Activated T-helper 1 cell treated with Interleukin-2 at 50 U/mL for 16 hours (primary cell): ENCODE measurements around the gene NOL3.

Experiments
- DNase-seq: peaks from one replicate; pipeline ENCODE4 v3.0.0-alpha.2; 2020; ENCODE audit warnings: low read depth

The NOL3 gene

DNA sequence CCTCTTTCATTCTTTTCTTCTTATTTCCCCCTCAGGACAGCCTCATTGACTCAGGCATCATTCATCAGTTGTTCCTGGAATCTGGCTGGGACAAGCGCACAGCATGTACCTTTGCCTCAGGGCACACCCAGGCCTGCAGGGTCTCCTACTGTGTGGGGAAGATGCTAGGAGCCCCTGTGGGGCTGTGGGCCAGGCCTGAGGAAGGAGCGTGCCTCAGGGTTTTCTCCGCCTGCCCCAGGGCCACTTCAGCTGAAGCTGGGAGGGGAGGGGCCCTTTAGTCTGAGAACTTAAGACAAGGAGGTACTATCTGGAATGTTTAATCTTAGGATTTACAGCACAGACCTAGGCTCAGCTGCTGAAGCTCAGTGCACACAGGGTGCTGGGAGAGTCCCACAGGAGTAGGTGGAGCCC is 36.5 kb downstream of the NOL3 start:
- no peak for DNase-seq

DNA sequence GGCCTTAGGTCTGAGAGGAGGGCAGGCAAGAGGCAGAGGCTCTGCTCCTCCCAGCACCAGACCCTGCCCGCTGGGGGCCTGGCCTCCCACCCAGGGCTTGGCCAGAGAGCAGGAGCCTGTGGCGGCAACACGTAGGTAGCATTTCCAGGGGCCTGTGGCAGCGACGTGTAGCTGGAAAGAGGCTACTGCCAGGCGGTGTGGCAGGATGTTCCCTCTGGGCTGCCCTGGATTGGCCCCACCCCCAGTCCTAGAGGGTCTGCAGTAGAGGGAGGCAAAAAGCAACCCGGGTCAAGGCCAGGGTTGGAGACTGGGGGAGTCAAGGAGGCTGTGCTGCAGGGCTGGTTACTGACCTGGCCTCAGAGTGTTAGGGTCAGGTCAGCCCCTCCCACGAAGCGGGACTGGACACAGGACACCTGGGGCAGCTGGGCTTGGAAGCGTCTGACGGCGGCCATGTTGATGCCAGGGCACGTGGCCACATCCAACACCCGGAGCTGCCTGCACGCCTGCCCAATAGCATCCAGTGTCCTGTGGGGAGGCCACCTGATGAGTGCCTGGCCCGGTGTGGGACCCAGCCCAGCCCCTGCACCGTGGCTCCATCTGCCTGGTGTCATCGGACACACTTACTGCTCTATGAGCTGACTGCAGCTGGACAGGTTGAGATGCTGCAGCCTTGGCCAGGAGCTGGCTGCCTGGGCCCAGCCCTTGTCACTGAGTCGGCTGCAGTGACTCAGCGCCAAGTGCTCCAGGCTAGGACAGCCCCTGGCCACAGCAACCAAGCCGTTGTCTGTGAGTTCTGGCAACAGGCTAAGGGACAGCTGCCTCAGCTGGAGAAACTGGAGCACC is 37.1 kb downstream of the NOL3 start:
- no peak for DNase-seq

DNA sequence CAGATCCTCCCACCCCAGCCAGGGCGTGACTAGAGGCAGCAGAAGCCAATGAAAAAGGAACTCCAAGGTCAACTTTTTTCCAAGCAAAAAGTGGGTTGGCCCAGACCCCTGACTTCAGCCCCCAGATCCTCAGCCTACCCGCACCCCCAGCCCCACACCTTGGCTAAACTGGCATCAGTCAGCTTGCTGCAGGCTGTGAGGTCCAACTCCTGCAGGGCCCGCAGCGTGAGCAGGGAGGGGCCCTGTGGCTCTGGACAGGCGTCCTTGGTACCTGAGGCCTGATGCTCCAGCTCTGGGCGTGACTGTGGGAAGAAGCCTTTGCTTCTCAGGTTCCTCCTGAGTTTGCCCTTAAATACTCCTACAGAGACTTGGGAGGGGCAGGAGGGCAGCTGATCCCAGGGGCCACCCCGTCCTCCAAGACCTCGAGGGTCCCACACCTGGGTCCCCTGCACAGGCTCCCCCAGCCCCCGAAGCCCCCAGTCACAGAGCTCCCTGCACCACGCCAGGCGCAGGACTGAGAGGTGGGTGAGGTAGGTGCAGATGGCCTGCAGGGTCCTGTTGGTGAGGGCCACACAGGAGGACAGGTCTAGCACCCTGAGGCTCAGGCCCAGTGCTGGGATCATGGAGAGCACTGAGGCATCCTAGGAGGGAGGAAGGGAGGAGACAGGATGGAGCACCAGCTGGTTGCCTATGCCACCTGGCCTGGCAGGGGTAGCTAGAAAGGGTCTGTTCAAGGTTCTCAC is 38.0 kb downstream of the NOL3 start:
- DNase-seq = no peak

DNA sequence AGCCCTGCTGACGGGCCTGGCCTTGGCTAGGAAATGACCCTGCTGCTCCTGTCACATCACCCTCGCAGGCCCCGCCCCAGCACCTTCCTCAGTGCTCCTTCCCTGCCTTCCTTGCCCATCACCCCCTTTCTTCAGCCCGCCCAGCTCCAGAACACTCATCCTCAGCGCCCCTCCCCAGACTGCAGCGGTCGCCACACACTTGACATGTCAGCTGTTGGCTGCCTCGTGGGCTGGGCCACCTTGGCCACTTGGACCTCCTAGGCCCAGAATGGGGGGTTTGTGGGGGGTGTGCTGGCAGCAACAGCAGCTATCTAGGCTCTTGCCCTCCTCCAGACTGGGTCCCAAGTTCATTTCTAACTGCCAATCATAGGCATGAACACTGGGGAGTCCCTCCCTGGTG is 39.2 kb downstream of the NOL3 start:
- DNase-seq = no peak

DNA sequence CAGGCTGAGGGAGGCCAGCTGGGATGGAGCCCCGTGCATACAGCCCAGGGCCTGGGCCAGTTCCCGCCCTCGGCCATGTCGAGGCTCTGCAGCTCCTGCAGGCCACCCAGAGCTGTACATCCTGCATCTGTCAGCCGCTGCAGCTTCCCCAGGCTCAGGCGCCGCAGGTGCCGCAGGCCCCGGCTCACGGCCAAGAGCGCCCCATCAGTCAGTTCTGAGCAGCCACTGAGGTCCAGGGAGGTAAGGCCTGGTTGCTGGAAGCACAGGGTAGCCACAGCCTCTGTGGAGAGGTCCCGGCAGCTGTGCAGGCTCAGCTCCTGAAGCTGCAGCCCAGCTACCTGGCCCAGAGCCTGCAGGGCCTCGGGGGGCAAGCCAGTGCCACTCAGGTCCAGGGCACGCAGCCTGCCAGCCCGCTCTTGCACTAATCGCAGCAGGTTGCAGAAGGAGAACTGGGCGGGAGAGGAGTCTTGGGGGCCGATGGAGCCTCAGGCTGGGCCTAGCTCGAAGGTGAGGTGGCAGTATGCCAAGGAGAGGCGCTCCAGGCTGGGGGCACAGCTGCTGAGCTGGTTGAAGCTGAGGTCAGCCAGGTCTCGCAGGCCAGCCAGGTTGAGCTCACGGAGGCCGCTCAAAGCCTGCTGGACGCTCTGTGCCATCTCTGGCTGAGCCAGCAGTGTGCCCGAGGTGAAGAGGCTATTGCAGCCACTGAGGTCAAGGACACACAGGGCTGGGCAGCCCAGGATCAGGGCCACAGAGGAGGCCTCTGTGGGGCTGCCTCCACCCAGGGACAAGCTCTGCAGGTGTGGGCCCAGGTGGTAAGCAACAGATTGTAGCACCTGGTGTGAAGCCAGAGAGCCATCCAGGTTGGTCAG is 40.0 kb downstream of the NOL3 start:
- DNase-seq = no peak

DNA sequence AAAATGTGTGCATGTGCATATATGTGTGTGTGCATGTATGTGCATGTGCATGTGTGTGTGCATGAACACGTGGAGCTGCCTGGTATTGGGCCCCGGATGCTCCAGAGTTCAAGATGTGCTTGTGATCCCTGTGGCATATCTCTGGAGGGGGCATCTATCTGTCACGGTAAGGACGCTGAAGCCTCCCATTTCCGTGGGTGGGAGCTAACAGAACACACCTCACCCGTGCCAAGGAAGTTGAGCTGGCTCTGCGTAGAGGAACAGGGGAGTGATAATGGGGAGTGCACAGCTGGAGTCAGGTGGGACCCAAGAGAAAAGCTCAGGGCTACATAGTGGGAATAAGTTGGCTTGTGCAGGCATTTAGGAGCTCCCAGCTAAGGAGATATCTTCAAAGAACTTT is 41.3 kb downstream of the NOL3 start:
- DNase-seq = no peak

DNA sequence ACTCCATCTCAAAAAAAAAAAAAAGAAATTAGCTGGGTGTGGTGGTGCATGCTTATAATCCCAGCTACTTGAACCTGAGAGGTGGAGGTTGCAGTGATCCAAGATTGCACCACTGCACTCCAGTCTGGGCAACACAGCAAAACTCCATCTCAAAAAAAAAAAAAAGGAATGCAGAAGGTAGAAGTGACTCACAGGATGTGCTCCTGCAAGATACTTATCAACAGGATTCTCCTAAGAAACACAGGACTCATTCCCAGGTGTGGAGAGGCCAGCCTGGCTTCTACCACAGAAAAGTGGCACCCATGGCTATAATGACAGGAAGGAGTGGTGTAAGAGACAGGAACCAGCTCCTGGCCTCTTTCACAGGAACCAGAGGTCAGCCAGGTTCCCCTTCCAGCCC is 42.4 kb downstream of the NOL3 start:
- DNase-seq = no peak

DNA sequence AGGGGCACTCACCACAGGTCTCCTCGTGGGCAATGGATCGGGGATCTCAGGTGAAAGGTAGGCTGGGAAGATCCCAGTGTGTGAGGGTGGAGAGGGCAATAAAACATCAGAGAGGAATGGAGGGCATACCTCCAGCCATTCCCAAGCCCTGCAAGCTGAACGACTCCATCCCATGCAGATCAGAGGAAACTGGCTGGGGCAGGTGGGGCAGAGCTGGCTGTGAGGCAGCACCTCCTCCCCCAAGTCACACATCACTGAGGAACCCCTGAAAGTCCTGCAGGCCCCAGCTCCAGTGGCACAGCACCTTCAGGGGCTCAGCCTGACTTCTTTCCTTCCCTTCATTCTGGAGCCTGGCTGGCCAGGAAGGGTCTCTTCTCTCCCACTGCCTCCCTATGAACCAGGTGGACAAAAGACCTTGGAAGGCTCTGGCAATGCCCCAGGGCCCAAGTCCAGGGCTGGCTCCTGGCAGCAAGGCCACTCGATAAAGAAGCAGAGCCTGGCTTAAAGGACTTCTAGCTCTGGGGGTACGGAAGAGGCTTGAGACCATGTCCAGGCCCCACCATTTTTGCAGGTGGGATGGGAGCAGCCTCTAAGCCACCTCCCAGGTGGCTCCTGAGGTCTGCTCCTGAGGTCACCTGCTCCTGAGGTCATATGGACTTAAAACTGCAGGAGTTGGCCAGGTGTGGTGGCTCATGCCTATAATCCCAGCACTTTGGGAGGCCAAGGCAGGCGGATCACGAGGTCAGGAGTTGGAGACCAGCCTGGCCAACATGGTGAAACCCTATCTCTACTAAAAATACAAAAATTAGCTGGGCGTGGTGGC is 43.1 kb downstream of the NOL3 start:
- no peak for DNase-seq

DNA sequence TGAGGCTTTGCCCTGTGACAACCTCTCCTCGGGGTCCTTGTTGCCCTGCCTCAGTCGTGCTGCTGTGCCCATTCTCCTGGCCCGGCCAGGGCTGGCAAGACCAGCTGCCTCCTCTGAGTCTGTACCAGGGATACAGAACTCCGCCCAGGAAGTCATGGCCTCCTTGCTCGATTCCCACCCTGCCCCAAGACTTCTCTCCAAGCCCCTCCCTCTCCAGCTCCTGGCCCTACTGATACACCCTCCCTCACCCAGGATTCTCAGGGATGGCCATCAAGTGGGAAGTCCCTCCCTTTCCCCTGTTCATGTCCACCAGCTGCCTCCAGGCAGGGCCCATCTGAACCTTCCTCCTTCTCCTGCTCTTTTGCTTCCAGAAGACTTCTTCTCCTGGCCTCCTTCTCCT is 45.4 kb downstream of the NOL3 start:
- DNase-seq = no peak

DNA sequence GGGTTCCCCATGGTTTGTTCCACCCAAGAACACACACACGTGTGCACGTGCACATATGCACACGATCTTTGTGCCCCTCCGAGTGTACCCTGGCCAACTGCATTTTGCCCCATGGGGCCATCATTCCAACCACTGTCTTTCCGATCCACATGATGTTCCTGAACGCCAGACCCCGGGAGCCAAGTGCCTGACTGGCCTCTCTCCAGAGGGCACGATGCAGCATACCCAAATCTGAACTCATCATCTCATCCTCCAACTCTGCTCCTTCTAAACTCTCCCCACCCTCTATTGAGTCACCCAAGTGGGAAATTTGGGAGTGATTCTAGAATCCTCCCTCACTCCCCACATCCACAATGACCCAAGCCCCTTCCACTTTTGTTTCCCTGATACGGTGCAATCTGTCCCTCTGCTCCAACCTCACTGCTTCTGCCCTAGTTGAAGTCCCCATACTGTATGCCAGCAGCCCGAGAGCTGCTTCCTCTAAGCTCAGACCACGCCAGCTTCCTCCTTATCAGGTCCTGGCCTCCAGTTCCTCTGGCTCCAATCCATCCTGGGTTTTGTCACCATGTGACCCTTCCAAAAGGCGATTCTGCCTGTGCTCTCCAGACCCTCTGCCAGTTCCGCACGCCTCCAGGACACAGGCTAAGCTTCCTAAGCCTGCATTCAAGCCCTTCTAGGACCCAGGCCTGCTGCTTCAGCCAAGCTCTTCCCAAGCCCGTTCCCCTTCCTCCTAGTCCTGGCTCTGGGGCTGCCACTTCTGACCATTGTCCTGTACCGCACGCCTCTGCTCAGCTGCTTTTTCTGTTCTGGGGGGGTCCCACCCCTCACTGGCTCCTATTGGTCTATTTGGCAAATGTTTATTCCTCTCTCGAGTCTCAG is 46.5 kb downstream of the NOL3 start:
- no peak for DNase-seq

DNA sequence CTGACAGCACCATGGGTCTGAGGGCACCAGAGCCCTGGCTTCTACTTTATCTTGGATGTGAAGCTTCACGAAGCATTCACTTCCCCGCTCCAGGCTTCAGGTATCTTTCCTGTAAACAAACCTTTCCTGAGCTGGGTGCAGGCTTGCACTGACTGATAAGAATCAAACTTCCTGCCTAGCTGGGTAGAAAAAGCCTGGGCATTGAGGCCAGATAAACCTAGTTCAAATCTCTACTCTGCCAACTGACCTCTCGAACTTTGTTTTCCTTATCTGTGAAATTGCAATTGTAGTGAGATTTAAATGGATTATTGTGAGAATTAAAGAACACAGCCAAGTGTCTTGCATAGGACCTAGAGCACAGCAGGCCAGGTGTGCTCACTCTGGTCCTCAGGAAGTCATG is 53.7 kb downstream of the NOL3 start:
- DNase-seq = no peak
